Heart left ventricle (tissue), 13 donors: ENCODE results near the gene FNDC10.

ENCODE experiments used
- POLR2A ChIP-seq, 2 donors: fragments of 450-650 bp; IDR thresholded peaks; one replicate each; pipeline ENCODE4 v1.6.1; 2017; ENCODE audit warnings: antibody characterized with exemption in 2 of 2, mild to moderate bottlenecking in 2 of 2, moderate library complexity in 2 of 2
- TF ChIP-seq, protein P1 (sequence below), 12 donors: fragments of 200-600 bp; sonication (generic) in 4 of 12; IDR thresholded peaks; one replicate each; pipeline versions ENCODE4 v1.5.0 to v1.8.0; 2018 to 2022; ENCODE audit warnings: antibody characterized with exemption in 12 of 12, mild to moderate bottlenecking in 5 of 12
- donor health status: ischemic (EF 13 %, LVEDD 7.1; RV severe dilation, severe dysfunction).
- donor health status: DM: no; HTN: yes; CAD: no.
- donor health status: DM: no; HTN: no; CAD: no.
- donor health status: ischemic (EF 25% LVEDD 6.9; RV normal size, moderate dysfunction).
- donor health status: ischemic (EF 25% LVEDD 5.7; RV mildly dilated, moderate dysfunction).
- donor health status: ischemic (EF 35%, LVEDD 5.7; RV mildly dilated, moderate dysfunction).
- donor health status: nonischemic (EF 11% LVEDD 7.7; RV severe dilation, severe dysfunction).
- donor health status: DM: yes; HTN: yes; CAD: no.
- donor health status: PGD.
- donor health status: ischemic (EF 29% LVEDD 5.4; RV normal size, mild dysfunction).
- donor health status: nonischemic (EF 23%, LVEDD 6.1; RV moderate dilation, normal function).

DNA sequence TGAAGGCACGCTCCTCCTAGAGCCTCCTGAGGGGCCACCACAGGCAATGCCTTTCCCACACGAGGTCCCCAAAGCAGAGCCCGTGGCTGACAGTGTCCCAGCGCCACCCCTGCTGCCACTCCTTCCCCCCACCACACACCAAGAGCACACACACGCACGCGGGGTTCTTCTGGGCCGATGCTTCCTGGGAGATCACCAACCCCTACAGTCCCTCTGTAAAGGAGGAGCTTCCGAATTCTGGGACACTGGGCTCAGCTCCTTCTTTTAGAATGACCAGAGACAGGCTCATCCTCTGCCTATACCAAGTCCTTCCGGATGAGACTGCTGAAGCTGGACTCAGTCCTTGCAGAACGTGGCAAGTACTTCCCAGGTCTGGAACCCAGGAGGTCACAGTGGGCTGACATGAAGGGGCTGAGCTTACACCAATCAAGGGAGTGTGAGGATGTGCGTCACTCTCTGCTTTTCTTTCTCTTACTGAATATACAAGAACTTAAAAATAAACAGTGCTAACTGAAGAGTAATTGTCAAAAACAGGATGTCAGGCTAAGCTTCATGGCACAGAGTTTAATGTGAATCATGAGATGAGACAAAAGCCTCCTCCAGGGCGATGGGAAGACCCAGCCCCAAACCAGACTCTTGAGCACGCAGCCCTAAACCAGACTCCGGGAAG is 38.0 kb downstream of the FNDC10 start:
- TF ChIP-seq, protein P1, sequence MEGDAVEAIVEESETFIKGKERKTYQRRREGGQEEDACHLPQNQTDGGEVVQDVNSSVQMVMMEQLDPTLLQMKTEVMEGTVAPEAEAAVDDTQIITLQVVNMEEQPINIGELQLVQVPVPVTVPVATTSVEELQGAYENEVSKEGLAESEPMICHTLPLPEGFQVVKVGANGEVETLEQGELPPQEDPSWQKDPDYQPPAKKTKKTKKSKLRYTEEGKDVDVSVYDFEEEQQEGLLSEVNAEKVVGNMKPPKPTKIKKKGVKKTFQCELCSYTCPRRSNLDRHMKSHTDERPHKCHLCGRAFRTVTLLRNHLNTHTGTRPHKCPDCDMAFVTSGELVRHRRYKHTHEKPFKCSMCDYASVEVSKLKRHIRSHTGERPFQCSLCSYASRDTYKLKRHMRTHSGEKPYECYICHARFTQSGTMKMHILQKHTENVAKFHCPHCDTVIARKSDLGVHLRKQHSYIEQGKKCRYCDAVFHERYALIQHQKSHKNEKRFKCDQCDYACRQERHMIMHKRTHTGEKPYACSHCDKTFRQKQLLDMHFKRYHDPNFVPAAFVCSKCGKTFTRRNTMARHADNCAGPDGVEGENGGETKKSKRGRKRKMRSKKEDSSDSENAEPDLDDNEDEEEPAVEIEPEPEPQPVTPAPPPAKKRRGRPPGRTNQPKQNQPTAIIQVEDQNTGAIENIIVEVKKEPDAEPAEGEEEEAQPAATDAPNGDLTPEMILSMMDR (IDR thresholded peaks at IDR 0.05), result no peak
- no peak for TF ChIP-seq POLR2A (IDR thresholded peaks at IDR 0.05)
